Activated naive CD8-positive, alpha-beta T cell treated with anti-CD3 and anti-CD28 coated beads, Interleukin-2, amount 50 U/mL, for 16 hours (primary cell): Measurements from ENCODE around the gene INPP5A.
"Not testable (repeated sequence)": the region's sequence is repeated elsewhere in the genome, so short reads cannot be mapped to it uniquely, and the experiment has no call there.

ENCODE experiments used
- DNase-seq: peaks from one replicate; pipeline ENCODE4 v3.0.0-alpha.2; 2020; ENCODE audit warnings: low read depth, low spot score

Gene INPP5A, protein sequence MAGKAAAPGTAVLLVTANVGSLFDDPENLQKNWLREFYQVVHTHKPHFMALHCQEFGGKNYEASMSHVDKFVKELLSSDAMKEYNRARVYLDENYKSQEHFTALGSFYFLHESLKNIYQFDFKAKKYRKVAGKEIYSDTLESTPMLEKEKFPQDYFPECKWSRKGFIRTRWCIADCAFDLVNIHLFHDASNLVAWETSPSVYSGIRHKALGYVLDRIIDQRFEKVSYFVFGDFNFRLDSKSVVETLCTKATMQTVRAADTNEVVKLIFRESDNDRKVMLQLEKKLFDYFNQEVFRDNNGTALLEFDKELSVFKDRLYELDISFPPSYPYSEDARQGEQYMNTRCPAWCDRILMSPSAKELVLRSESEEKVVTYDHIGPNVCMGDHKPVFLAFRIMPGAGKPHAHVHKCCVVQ

GRCh38 chr10:132537684-132538001 lies at the start of gene INPP5A:
TSS of gene INPP5A (plus strand) at chr10:132537787. CDS start at chr10:132538097, 310 bp downstream.
- DNase-seq: no peak

GRCh38 chr10:132488231-132488821 lies 49.3 kb upstream of the INPP5A start:
- DNase-seq: no peak

- no peak for DNase-seq
Measured at GRCh38 chr10:132489053-132489703, 48.4 kb upstream of the INPP5A start.

DNA sequence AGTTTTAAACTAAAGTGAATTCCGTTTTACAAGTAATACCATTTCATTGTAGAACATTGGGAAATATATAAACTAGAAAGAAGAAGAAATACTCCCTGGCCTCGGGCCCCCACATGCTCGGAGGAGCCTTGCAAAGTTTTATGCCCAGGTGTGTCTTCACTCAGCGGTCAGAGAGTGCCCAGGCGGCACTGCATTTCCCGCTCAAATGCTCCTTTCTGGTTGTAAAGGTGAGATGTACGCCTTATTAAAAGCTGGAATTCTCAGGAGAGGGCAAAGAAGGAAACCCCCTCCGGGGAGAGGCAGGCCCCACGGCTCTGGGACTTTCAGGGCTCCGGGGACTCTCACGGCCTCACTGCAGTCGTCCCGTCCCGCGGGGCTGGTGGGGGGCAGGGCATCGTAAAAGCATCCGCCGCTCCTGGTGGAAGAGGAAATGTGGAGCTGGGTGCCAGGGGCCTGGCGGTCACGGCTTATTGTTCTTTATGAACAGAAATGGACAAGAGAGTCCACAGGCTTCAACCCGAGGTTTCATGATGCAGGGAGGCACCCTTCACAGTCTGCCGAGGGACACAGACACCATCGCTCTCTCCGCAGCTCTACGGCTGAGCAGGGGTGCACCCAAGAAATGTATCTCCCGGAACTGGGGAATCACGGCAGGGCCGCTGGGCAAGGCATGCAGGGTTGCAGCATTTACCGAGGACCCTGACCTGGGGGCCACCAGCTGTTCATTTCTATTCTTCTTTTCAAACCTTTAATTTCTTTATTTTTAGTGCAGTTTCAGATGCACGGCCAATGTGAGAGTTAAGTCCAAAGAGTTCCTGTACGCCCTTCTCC lies 47.7 kb upstream of the INPP5A start:
- no peak for DNase-seq

DNA sequence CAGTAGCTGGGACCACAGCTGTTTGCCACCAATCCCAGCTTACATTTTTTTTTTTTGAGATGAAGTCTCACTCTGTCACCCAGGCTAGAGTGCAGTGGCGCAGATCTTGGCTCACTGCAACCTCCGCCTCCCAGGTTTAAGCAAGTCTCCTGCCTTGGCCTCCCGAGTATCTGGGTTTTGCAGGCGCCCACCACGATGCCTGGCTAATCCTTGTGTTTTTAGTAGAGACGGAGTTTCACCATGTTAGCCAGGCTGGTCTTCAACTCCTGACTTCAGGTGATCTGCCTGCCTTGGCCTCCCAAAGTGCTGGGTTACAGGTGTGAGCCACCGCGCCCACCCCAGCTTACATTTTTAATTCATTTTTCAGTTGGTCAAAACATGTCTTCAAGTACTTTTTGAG lies 46.1 kb upstream of the INPP5A start:
- not testable (repeated sequence) for DNase-seq

DNA sequence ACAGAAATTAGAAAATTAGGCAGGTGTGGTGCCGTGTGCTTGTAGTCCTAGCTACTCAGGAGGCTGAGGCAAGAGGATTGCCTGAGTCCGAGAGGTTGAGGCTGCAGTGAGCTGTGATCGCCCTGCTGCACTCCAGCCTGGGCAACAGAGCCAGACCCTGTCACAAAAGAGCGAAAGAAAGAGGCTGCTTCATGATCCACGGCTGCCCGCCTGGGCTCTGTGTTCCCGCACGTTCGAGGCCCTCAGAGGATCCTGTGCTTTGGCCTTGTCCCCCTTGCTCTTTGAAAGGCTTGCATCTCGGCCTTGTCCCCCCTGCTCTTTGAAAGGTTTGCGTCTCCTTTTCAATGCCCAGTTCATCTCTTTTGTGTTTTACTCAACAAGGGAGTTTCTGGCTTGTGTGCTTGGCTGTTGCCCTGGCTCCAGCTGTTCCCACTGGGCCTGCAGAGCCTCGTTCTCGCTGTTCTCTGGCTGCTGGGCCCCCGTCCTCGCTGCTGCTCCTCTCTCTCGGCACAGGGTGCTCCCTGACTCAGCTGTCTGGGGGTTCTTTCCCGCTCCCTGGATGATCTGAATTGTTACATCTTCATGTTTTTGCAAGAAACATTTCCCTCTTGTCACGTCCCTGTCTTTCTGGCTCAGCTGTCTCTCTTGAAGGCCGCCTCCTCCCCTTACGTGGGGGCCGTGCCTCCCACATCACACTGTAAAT lies 45.1 kb upstream of the INPP5A start:
- DNase-seq: no peak

DNA sequence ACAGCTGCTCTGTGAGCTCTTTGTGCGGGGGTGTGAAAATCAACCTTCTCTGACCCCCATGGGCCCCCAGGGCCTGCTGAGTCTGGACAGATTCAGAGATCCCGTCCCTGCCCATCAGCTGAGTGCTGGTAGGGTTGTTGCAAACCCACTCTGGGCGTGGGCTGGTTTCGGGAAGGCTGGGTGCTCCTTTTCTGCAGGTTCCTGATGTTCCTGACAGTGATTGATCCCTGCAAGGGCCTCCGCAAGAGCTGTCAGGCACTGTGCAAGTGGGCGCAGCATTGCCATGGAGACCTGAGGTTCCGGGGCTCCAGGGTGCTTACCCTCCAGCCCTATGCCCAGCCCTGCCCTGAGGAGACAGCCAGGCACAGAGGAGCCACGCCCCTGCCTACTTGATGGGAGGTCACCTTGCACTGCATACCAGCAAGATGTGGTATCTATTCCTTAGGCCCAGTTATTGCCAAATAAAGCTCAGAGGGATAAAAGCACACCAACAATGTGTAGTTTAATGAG lies 44.3 kb upstream of the INPP5A start:
- no peak for DNase-seq

DNA sequence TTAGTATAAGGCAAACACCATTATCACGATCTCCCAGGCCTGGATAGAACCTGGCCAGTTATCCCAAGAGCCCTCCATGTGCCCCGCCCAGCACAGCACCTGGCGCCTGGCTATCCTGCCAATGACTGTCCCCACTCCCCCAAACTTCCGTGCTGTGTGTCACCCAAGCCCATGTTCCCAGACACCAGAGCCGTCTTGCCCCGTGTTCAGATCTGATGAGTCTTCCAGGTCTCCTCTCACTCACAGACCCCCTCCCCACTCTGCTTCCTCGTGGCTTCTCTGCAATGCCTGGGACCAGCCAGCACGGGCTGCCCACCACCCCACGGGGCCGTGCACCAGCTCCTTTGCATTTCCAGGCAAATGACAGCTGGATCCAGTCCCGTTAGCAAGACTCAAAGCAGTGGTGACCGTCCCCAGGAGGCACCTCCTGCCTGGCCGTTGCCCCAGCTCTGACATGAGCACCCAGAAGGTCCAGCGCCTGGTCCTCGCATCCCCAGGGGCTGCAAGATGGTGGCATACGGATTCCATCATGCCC lies 43.8 kb upstream of the INPP5A start:
- DNase-seq: no peak

GRCh38 chr10:132494866-132495630 lies 42.5 kb upstream of the INPP5A start:
- DNase-seq: no peak

- DNase-seq: no peak
Measured at GRCh38 chr10:132496360-132497062, 41.1 kb upstream of the INPP5A start.

DNA sequence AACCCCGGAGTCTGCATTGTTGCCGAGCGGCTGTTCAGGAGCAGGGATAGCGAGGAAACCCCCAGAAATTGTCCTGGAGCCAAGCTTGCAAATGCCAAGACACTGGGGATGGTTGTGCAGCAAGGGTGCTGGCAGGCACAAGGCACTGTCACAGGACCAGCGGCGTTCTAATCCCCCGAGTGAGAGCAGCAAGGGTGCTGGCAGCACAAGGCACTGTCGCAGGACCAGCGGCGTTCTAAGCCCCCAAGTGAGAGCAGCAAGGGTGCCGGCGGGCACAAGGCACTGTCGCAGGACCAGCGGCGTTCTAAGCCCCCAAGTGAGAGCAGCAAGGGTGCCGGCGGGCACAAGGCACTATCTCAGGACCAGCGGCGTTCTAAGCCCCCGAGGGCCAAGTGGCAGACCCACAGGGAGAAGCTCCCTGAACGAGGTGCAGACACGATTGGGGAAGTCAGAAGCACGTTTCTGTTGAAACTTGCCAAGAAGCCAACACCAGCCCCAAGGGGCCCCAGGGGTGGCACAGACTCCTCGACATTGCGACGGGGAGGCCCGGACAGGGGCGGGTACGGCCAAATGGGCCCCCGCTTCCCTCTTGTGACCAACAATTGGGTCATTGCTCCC lies 40.4 kb upstream of the INPP5A start:
- DNase-seq: no peak

DNA sequence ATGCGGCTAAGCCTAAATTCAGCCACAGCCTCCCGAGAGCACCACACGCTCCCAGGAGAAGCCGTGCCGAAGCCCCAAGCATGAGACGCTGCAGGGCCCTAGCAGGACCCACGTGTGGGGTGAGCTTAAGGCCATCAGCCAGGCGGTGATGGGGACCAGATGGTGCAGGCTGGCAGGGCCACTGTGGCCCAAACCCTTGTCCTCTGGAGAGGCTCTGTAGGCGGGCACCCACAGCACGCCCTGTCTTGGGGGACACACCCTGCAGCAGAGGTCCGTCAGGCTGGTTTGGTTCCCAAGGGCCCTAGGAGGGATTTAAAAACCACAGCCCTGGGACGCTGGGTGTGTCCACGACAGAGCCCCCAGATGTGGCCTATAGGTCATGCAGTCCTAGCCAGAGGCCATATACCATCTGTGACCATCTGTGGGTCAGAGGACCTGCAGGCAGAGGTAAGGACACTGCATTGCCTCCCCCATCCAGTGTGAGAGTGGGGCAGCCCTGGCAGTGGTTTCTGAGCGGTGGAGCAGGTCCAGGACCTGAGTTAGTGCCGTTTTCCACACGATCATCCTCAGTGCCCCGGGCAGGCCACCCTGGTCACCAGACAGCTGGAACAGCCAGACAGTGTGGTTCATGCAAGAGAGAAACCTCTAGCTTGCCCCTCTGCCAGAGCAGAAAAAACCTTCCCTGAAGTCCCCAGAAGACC lies 39.6 kb upstream of the INPP5A start:
- DNase-seq: no peak

- DNase-seq: no peak
Measured at GRCh38 chr10:132498562-132499366, 38.8 kb upstream of the INPP5A start.

DNA sequence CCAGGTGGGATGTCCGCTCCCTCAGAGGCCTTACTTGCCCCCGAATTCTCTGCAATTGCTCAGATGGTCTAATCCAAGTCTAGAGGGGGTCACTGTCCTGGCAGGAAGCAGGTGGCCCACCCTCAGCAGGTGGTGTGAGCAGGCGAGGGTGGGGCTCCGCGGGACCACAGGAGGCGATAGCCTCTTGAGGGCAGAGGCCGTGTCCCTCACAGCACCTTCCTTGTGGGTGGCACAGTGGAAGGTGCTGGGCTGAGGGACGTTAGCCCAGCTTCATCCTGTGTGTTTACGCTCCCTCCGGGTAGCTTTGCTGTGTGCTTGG lies 38.3 kb upstream of the INPP5A start:
- DNase-seq: no peak

DNA sequence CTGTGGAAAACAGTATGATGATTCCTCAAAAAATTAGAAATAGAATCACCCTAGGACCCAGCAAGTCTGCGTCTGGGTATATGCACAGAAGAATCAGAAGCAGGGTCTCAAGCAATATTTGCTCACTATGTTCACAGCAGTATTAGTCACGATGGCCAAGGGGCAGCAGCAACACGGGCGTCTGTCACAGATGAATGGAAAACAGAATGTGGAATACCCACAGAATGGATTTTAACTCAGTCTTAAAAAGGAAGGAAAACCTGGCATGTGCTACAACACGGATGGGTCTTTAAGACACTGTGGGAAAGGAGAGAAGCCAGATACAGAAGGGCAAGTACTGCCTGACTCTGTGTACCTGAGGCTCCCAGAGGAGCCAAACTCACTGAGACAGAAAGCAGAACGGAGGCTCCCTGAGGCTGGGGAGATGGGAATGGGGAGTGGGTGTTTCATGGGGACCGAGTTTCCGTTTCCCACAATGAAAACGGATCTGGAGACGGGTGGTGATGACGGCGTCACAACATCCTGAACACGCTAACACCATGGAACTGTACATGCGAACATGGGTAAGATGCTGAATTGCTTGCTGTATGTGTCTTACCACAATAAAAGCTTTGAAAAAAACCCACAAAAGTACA lies 36.7 kb upstream of the INPP5A start:
- no peak for DNase-seq

GRCh38 chr10:132502544-132503300 lies 34.9 kb upstream of the INPP5A start:
- no peak for DNase-seq
